Measurements from ENCODE around the gene INPP5D.
"Not testable (repeated sequence)": the region's sequence is repeated elsewhere in the genome, so short reads cannot be mapped to it uniquely, and the experiment has no call there.

INPP5D gene

DNA sequence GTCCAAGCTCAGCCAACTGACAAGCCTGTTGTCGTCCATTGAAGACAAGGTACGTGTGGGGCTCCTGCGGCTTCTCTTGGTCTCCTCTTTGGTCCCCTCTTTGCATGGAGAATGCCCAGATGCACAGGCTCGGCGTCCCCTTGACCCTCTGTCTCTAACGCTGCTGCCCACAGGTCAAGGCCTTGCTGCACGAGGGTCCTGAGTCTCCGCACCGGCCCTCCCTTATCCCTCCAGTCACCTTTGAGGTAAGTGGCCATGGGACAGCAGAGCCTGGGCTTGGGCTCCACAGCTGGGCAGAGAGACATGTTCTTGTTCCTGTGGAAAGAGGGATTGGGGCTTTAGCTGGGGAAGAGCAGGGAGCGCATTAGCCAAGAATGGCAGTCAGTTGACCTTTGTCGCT lies 86.1 kb downstream of the INPP5D start:
- no peak for DNase-seq (ENCODE audit: low read depth)

DNA sequence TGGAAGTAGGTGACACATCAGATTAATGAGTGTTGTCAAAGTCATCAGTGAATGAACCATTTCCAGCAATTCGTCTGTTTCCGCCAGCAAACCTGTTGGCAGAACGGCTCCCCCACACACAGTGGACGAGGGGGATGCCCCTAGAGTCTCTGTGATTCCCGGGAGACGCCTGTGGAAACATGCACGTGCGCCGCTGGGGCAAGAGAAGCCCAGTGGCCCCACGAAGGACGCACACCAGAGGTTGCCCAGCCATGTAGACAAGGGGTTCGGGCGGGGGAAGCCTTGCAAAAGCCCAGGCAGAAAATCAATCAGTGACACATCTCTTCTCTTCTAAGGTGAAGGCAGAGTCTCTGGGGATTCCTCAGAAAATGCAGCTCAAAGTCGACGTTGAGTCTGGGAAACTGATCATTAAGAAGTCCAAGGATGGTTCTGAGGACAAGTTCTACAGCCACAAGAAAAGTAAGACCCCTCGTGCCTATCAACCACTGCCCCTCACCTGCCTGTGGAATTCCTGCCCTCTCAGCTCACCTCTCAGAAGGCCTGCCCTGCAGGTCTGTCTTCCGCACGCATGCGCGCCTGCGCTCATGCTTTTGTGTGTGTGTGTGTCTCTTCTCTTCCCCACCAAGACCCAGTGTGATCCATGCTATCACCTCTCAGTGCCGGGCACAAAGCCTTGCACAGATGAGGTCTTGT lies 87.1 kb downstream of the INPP5D start:
- DNase-seq (ENCODE audit: low read depth), result no peak

DNA sequence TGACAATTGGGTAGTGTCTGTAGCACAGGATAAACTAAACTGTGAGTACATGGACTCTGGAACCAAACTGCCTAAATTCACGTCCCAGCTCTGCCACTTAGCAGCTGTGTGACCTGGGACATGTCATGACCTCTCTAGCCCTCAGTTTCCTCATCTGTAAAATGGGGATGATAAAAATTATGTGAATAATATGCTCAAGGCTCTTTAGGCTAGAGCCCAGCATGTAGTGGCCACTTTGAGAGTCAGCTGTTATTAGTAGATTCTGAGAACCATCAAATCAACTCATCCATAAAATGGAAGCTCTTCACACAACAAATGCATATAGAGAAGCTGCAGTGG lies 87.7 kb downstream of the INPP5D start:
- no peak for DNase-seq (ENCODE audit: low read depth)

DNA sequence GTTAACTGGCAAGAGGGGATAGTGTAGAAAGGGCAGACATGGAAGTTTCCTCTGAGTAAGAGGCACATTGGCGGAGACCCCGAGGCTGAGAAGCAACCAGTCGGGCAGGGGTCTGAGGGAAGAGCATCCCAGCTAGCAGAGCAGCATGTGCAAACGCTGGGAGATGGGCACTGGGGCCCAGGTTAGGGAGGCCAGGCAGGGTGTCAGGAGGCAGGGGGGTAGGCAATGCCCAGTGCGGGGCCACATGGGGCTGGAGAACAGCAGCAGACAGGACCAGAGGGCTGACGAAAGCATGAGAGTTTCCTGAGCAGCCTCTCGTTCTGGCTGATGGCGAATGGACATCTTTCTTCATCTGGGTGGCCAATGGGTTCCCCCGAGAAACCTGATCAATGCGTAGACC lies 88.2 kb downstream of the INPP5D start:
- no peak for DNase-seq (ENCODE audit: low read depth)

GRCh38 chr2:233152541-233152940 lies 92.4 kb downstream of the INPP5D start:
- DNase-seq (ENCODE audit: low read depth), result no peak

DNA sequence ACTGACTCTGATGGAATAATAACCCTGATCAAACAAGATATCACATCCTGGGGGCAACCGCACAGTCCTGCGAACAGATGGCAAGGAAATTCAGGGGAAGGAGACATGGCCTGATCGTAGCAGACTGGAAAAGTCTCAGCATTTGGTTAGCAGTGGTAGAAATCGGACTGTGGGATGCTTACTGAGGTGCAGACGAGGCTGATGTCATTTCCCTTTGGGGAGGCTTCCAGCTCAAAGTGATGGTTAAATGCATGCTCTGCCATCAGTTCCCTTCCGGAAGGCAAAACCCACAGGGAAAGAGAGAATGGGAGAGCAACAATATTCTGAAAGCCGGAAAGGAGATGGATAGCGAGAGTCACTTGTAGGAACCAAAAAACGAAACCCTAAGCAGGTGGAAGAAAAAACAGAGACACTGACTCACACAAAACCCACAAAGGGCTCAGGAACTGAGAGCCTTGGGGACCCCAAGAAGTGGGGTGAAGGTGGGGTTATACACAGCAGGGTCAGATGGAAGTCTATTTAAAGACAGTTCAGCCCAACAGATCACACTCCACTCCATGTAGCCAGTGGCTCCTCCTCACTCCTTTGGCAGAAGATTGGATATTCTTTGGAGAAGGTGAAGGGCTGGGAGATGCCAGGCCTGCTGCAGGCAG lies 93.1 kb downstream of the INPP5D start:
- no peak for DNase-seq (ENCODE audit: low read depth)

DNA sequence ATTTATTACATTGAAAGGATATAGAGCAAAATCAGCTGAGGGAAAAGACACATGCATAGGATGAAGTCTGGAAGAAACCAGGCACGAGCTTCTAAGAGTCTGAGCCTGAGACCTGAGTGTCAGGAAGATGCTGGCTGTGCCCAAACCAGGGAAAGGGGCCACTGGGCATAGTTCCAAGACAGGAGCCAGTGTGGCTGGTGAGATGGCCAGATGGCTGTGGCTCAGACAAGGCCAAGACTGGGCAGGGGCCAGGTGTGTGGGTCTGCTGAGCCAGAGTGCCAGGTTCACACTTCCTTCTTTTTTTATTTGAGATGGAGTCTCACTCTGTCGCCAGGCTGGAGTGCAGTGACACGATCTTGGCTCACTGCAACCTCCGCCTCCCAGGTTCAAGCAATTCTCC lies 95.9 kb downstream of the INPP5D start:
- DNase-seq (ENCODE audit: low read depth), result no peak

DNA sequence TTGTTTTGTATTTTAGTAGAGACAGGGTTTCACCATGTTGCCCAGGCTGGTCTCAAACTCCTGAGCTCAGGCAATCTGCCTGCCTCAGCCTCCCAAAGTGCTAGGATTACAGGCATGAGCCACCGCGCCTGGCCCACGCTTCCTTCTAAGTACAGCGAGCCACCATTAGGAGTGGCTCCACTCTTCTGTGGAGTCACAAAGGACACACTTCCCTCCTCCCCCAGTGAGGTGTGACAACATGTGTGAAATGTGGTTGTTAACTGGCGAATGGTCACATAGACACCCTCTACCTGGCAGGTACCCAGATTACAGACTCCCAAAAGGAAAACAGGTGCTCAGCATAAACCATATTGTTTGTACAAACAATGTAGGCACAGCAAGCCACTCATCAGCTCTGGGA lies 96.3 kb downstream of the INPP5D start:
- not testable (repeated sequence) for DNase-seq (ENCODE audit: low read depth)

DNA sequence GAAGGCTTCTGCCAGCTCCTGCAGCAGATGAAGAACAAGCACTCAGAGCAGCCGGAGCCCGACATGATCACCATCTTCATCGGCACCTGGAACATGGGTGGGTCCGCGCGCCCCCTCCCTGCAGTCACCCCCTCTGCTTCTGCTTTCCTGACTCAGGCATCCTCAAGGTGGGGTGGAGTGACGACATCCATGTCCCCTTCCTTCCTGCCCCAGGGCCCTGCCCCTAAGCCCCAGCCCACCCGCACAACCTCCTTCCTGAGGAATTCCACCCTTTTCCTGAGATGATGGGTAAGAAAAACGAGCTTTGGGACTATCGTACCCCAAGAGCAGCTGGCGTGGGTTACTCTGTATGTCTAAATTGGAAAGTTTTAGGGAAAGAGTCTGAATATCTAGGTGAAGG lies 101.6 kb downstream of the INPP5D start:
- no peak for DNase-seq (ENCODE audit: low read depth)

DNA sequence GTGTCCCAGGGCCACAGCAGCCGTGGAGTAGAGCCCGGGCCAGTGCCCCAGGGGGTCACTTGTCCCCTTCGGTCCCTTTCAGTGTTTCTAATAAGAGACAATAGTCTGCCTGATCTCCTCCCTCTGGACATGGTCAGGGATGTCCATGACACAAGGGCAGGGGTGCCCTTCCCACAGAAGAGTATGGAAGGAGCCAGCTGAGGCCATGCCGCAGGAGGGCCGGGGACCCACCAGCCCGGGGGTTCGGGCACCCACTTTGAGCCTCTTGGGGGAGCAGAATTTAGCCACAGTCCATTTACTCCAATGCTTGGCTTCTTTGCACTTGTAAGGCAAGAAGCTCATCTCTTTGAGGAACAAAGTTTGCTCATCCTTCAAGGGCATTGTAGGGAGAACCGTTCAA lies 102.6 kb downstream of the INPP5D start:
- DNase-seq (ENCODE audit: low read depth), result no peak

DNA sequence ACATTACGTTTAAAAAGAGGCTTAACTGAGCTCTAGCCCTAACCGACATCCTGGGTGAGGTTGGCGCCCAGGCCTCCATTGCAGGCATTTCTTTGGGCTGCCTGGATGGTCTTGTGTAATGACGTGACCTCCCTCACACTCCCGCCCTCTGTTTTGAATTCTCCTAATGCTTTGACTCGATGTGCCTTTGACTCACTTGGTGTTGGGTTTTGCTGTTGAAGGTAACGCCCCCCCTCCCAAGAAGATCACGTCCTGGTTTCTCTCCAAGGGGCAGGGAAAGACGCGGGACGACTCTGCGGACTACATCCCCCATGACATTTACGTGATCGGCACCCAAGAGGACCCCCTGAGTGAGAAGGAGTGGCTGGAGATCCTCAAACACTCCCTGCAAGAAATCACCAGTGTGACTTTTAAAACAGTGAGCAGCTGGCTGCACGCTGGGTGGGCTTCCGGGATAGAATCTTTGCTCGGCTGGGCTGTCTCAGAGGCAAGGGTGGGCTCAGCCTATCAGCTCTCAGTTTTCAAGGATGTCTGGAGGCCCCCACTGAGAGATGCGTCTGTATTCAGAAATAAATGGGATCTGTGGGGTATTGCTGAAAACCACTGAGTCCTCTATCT lies 103.5 kb downstream of the INPP5D start:
- DNase-seq (ENCODE audit: low read depth), result no peak

GRCh38 chr2:233164128-233164635 lies 104.0 kb downstream of the INPP5D start:
- no peak for DNase-seq (ENCODE audit: low read depth)

DNA sequence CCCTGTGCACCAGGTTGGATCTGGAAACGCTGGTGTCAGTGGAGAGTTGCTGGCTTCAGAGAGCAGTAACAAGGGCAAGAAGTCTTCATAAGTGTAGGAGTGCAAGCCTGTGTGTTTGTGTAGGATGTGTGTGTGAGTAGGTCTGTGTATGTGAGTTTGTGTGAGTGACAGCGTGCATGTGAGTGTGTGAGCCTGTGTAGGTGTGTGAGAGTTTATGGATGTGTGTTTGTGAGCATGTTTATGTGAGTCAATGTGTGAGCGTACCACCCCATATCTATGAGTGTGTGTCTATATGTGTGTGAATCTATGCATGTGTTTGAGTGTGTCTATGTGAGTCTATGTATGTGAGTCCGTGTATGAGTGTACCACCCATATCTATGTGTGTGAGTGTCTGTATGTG lies 104.8 kb downstream of the INPP5D start:
- no peak for DNase-seq (ENCODE audit: low read depth)

DNA sequence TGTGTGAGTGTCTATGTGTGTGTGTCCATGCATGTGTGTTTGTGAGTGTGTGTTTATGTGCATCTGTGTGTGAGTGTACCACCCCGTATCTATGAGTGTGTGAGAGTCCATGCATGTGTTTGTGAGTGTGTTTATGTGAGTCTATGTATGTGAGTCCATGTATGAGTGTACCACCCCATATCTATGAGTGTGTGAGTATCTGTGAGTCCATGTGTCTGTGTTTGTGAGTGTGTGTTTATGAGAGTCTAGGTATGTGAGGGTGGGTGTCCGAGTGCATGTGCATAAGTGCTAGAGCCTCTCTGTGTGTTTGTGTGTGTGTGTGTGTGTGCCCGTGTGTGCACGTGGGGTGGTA lies 105.4 kb downstream of the INPP5D start:
- no peak for DNase-seq (ENCODE audit: low read depth)

GRCh38 chr2:233165895-233166661 lies 105.9 kb downstream of the INPP5D start:
- DNase-seq (ENCODE audit: low read depth), result peak; percentile 7

GRCh38 chr2:233168445-233168844 lies 108.3 kb downstream of the INPP5D start:
- no peak for DNase-seq (ENCODE audit: low read depth)

GRCh38 chr2:233168919-233169318 lies 108.8 kb downstream of the INPP5D start:
- no peak for DNase-seq (ENCODE audit: low read depth)

DNA sequence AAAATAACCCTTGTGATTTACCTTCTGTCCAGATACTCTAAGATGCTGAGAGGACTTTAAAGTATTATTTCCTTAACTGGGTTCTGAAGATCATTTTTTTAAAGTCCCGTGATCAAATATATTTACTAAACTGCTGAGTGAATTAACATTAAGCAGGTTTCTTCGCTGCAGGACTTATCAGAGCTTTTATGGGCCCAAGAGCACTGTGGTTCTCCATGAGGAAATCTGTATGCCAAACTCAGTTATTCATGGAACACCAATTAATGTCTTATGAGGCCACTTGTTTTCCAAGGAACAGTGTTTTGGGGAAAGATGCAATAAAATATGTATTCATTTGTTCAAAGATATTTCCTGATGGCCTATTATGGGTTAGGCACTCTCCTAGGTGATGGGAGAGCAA lies 111.2 kb downstream of the INPP5D start:
- no peak for DNase-seq (ENCODE audit: low read depth)

- no peak for DNase-seq (ENCODE audit: low read depth)
Observed at GRCh38 chr2:233173115-233173514, 113.0 kb downstream of the INPP5D start.

GRCh38 chr2:233174137-233174536 lies 114.0 kb downstream of the INPP5D start:
- no peak for DNase-seq (ENCODE audit: low read depth)

DNA sequence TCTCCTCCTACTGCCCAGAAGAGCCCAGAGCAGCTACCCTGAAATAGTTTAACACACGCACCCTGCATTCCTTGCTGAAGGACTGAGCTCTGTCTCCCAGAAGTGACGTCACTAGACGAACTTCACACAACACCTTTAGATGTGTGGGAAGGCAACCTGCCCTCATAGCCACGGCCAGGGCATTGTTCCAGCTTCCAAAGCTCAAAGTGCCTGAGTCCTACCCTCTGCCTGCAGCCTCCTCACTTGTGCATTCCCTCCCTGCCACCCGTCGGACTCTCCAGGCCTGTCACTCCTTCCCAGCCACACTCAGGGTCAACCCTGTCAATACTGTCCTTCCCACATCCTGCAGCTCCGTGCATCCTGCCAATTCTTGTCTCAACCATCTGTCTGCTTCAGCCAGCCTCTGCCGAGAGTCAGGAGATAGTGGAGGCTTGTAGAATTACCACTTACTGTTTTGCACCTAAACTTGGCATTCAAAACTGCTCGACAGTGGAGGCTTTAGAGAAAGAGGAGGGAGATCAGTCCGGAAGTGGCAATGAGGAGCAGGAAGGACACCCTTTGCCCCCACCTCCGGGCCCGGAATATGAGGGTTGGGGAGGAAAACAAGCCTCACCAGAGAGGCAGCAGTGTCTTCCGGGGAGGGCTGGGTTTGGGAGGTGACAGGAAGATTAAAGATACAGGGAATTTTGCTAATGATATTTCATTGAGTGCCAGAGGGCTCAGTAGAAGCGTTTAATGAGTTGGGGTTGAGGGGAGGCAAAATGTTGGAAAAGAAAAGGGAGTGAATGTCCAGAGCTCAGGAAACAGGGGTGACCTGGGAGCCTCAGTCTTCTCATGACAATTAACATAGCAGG lies 119.1 kb downstream of the INPP5D start:
- no peak for DNase-seq (ENCODE audit: low read depth)

GRCh38 chr2:233179848-233180366 lies 119.8 kb downstream of the INPP5D start:
- no peak for DNase-seq (ENCODE audit: low read depth)

Data from activated gamma-delta T cell treated with anti-CD3 and anti-CD28 coated beads, Interleukin-2, amount 50 U/mL, for 16 hours (primary cell).